Measurements from ENCODE around the gene BMP6. TPM values are rescaled to one million over a fixed set of nuclear protein-coding genes. Genes with fewer than 3 reads are reported as not detected.
A peak's percentile ranks its signal among the peaks of the same experiment; 100 is the strongest.

The BMP6 gene
- polyA plus RNA-seq, 1 donor from 2014 or later, result 2.4 TPM

- no peak overlapping the region for H3K4me3 ChIP-seq (ENCODE audit: low read length)
- no peak overlapping the region for H2AFZ ChIP-seq (ENCODE audit: low read depth, low read length)
- no peak overlapping the region for H3K9ac ChIP-seq (ENCODE audit: low read length)
- no peaks in the 10 kb centered on the region for H4K20me1 ChIP-seq (ENCODE audit: insufficient read depth)
- no peaks in the 10 kb centered on the region for H3K79me2 ChIP-seq (replicated peaks; ENCODE audit: insufficient read depth, low read length)
- no peaks in the 10 kb centered on the region for H3K9me2 ChIP-seq (ENCODE audit: insufficient read depth, low read length)
- no peaks in the 10 kb centered on the region for H3K9me3 ChIP-seq (ENCODE audit: low read length)
- no peaks in the 10 kb centered on the region for H3F3A ChIP-seq (ENCODE audit: insufficient read depth, low read length, poor library complexity, severe bottlenecking)
- H3K4me2 ChIP-seq (ENCODE audit: low read length), result no peak overlapping the region
- no peak for TF ChIP-seq EP300 (conservative IDR thresholded peaks at IDR 0.05; ENCODE audit: poor library complexity, severe bottlenecking)
- no peak for TF ChIP-seq REST (IDR thresholded peaks at IDR 0.05; ENCODE audit: borderline replicate concordance)
- no peak for TF ChIP-seq SMC3 (conservative IDR thresholded peaks at IDR 0.05; ENCODE audit: poor library complexity)
- TF ChIP-seq EZH2 (IDR thresholded peaks at IDR 0.05; ENCODE audit: borderline replicate concordance, insufficient read depth, low read length, poor library complexity, severe bottlenecking), result no peak
- no peak for TF ChIP-seq CTCF (IDR thresholded peaks at IDR 0.05; ENCODE audit: poor library complexity, severe bottlenecking)
- no peak for TF ChIP-seq RAD21 (conservative IDR thresholded peaks at IDR 0.05)
- no peak for TF ChIP-seq TAF1 (IDR thresholded peaks at IDR 0.05; ENCODE audit: low read depth)
- no peak for TF ChIP-seq POLR2AphosphoS5 (IDR thresholded peaks at IDR 0.05)
- TF ChIP-seq MXI1 (conservative IDR thresholded peaks at IDR 0.05; ENCODE audit: poor library complexity, severe bottlenecking), result no peak
- H3K27me3 ChIP-seq (ENCODE audit: insufficient read depth, low read depth, low read length), result no peaks in the 10 kb centered on the region
- no peaks in the 10 kb centered on the region for H3K36me3 ChIP-seq (ENCODE audit: insufficient read depth, low read length)
- peak overlapping the region; percentile 70 for H3K27ac ChIP-seq (ENCODE audit: low read length)
Measured at GRCh38 chr6:7747016-7747415, 21.1 kb downstream of the BMP6 start.

GRCh38 chr6:7747433-7747832 lies 21.5 kb downstream of the BMP6 start:
- H3K27ac ChIP-seq (ENCODE audit: low read length), result peak overlapping the region; percentile 70
- H3K79me2 ChIP-seq (replicated peaks; ENCODE audit: insufficient read depth, low read length), result no peaks in the 10 kb centered on the region
- peak; percentile 13 for TF ChIP-seq CTCF (IDR thresholded peaks at IDR 0.05; ENCODE audit: poor library complexity, severe bottlenecking)
- TF ChIP-seq SMC3 (conservative IDR thresholded peaks at IDR 0.05; ENCODE audit: poor library complexity), result no peak
- TF ChIP-seq POLR2AphosphoS5 (IDR thresholded peaks at IDR 0.05), result no peak
- no peak for TF ChIP-seq MXI1 (conservative IDR thresholded peaks at IDR 0.05; ENCODE audit: poor library complexity, severe bottlenecking)
- no peak for TF ChIP-seq TAF1 (IDR thresholded peaks at IDR 0.05; ENCODE audit: low read depth)
- H3K9me3 ChIP-seq (ENCODE audit: low read length), result no peaks in the 10 kb centered on the region
- no peak overlapping the region for H2AFZ ChIP-seq (ENCODE audit: low read depth, low read length)
- peak overlapping the region; percentile 30 for H3K9ac ChIP-seq (ENCODE audit: low read length)
- H4K20me1 ChIP-seq (ENCODE audit: insufficient read depth), result no peaks in the 10 kb centered on the region
- H3K9me2 ChIP-seq (ENCODE audit: insufficient read depth, low read length), result no peaks in the 10 kb centered on the region
- no peaks in the 10 kb centered on the region for H3F3A ChIP-seq (ENCODE audit: insufficient read depth, low read length, poor library complexity, severe bottlenecking)
- H3K27me3 ChIP-seq (ENCODE audit: insufficient read depth, low read depth, low read length), result no peaks in the 10 kb centered on the region
- no peaks in the 10 kb centered on the region for H3K36me3 ChIP-seq (ENCODE audit: insufficient read depth, low read length)
- no peak overlapping the region for H3K4me2 ChIP-seq (ENCODE audit: low read length)
- H3K4me3 ChIP-seq (ENCODE audit: low read length), result no peak overlapping the region

All from neural cell (in vitro differentiated cells).